AG09319 (cell line): Measurements from ENCODE around the gene MSI2.

Source experiments
- DNase-seq: peaks from one replicate; pipeline ENCODE4 v3.0.0-alpha.2; 2010; ENCODE audit warnings: low read depth; ENCODE audit errors: extremely low read depth
- CTCF ChIP-seq: IDR thresholded peaks from 2 replicates; pipeline ENCODE4 v1.5.1; 2011; ENCODE audit warnings: low read depth, mild to moderate bottlenecking, inconsistent platforms, low read length, moderate library complexity

MSI2 gene

GRCh38 chr17:57410169-57410568 lies 153.8 kb downstream of the MSI2 start:
- no peak for DNase-seq
- TF ChIP-seq CTCF: no peak

GRCh38 chr17:57412520-57413096 lies 156.3 kb downstream of the MSI2 start:
- DNase-seq: no peak
- TF ChIP-seq CTCF: no peak

GRCh38 chr17:57413848-57414651 lies 157.7 kb downstream of the MSI2 start:
- no peak for DNase-seq

GRCh38 chr17:57415751-57416207 lies 159.5 kb downstream of the MSI2 start:
- TF ChIP-seq CTCF: no peak
- no peak for DNase-seq

More at GRCh38 chr17:57413848-57414651, 157.7 kb downstream of the MSI2 start:
- TF ChIP-seq CTCF: no peak

- no peak for DNase-seq
These were observed 160.0 kb downstream of the MSI2 start for GRCh38 chr17:57416369-57416768.

GRCh38 chr17:57417956-57418355 lies 161.6 kb downstream of the MSI2 start:
- DNase-seq: no peak
- no peak for TF ChIP-seq CTCF

More at GRCh38 chr17:57416369-57416768, 160.0 kb downstream of the MSI2 start:
- no peak for TF ChIP-seq CTCF
